ENCODE measurements around the gene SULT1A2. TPM values are rescaled to one million over a fixed set of nuclear protein-coding genes. Genes with fewer than 3 reads are reported as not detected.

The SULT1A2 gene
- total and polyA plus RNA-seq, 7 experiments from 2014 or later = 0.21 to 0.73 (median 0.47) TPM; not detected in 1

- Mint-ChIP-seq H3K36me3 (peaks cover 0 to 28% (median 3%) of the 10 kb centered on the region in 5 donors), H3K4me1 (peaks cover 0 to 9% (median 6%) of the 10 kb centered on the region in 7 donors), H3K27me3 (no peaks in the 10 kb centered on the region), H3K27ac (peak overlapping the region in 5 of 9 donors; percentile 26 to 66 (median 40)), H3K9me3 (no peaks in the 10 kb centered on the region), H3K4me3 (no peak overlapping the region)
- ChIA-PET CTCF (no interaction called here), POLR2A (interaction anchor here (0.9 kb wide), 1 partner anchor 300 kb away, joined by 3 read pairs; the partner anchor contains the start of gene SBK1)
- no peaks in the 10 kb centered on the region for H3K27me3 ChIP-seq (ENCODE audit: control insufficient read depth in 2 of 2, insufficient read depth in 2 of 2, low read length in 2 of 2)
- no peak overlapping the region for H3K27ac ChIP-seq (ENCODE audit: low read depth, low read length)
- peaks cover 0 to 50% (median 0%) of the 10 kb centered on the region in 3 experiments for H3K36me3 ChIP-seq (ENCODE audit: control insufficient read depth in 2 of 3, insufficient read depth in 3 of 3, low read length in 3 of 3)
- no peak overlapping the region for H3K4me3 ChIP-seq (ENCODE audit: low read length)
- DNase-seq (no peak), ATAC-seq (no peak)
- intact Hi-C loops (cut with micrococcal nuclease) = no loop called here
- H3K4me1 ChIP-seq (ENCODE audit: control insufficient read depth in 2 of 2, insufficient read depth in 2 of 2, low read length in 2 of 2) = no peaks in the 10 kb centered on the region
- no peaks in the 10 kb centered on the region for H3K9me3 ChIP-seq (ENCODE audit: control insufficient read depth in 2 of 3, low read length in 3 of 3)
These were observed 4.3 kb downstream of the SULT1A2 start for GRCh38 chr16:28592511-28592910.

- no peaks in the 10 kb centered on the region for H3K9me3 Mint-ChIP-seq
- DNase-seq = no peak
- ChIA-PET POLR2A (no interaction called here), CTCF (no interaction called here)
- no peaks in the 10 kb centered on the region for H3K27me3 ChIP-seq (ENCODE audit: control insufficient read depth in 2 of 2, insufficient read depth in 2 of 2, low read length in 2 of 2)
- H3K36me3 ChIP-seq (ENCODE audit: control insufficient read depth in 2 of 3, insufficient read depth in 3 of 3, low read length in 3 of 3) = peaks cover 0 to 62% (median 0%) of the 10 kb centered on the region in 3 experiments
- peaks cover 0 to 4% (median 0%) of the 10 kb centered on the region in 7 donors for H3K4me1 Mint-ChIP-seq
- intact Hi-C loops (cut with micrococcal nuclease) = no loop called here
- H3K4me1 ChIP-seq (ENCODE audit: control insufficient read depth in 2 of 2, insufficient read depth in 2 of 2, low read length in 2 of 2) = no peaks in the 10 kb centered on the region
- H3K27ac ChIP-seq (ENCODE audit: low read depth, low read length) = no peak overlapping the region
- no peaks in the 10 kb centered on the region for H3K27me3 Mint-ChIP-seq
- peaks cover 0 to 37% (median 3%) of the 10 kb centered on the region in 5 donors for H3K36me3 Mint-ChIP-seq
- H3K4me3 ChIP-seq (ENCODE audit: low read length) = no peak overlapping the region
- no peak for ATAC-seq
- H3K27ac Mint-ChIP-seq = no peak overlapping the region
- H3K4me3 Mint-ChIP-seq = no peak overlapping the region
- H3K9me3 ChIP-seq (ENCODE audit: control insufficient read depth in 2 of 3, low read length in 3 of 3) = no peaks in the 10 kb centered on the region
These were observed 5.5 kb downstream of the SULT1A2 start for GRCh38 chr16:28591355-28591754.

GRCh38 chr16:28590384-28591340 is 6.2 kb downstream of the SULT1A2 start:
- Mint-ChIP-seq H3K27me3 (no peaks in the 10 kb centered on the region), H3K4me3 (no peak overlapping the region), H3K4me1 (peaks cover 0 to 4% (median 0%) of the 10 kb centered on the region in 7 donors), H3K27ac (no peak overlapping the region), H3K9me3 (no peaks in the 10 kb centered on the region), H3K36me3 (peaks cover 0 to 40% (median 3%) of the 10 kb centered on the region in 5 donors)
- no peak overlapping the region for H3K27ac ChIP-seq (ENCODE audit: low read depth, low read length)
- intact Hi-C loops (cut with micrococcal nuclease) = no loop called here
- no peaks in the 10 kb centered on the region for H3K4me1 ChIP-seq (ENCODE audit: control insufficient read depth in 2 of 2, insufficient read depth in 2 of 2, low read length in 2 of 2)
- CTCF ChIA-PET = no interaction called here
- H3K27me3 ChIP-seq (ENCODE audit: control insufficient read depth in 2 of 2, insufficient read depth in 2 of 2, low read length in 2 of 2) = no peaks in the 10 kb centered on the region
- POLR2A ChIA-PET = interaction anchor here (0.5 kb wide), 1 partner anchor 94 kb away, joined by 3 read pairs; no protein-coding TSS in a partner anchor
- no peak overlapping the region for H3K4me3 ChIP-seq (ENCODE audit: low read length)
- DNase-seq (no peak), ATAC-seq (no peak)
- no peaks in the 10 kb centered on the region for H3K9me3 ChIP-seq (ENCODE audit: control insufficient read depth in 2 of 3, low read length in 3 of 3)
- peaks cover 0 to 69% (median 0%) of the 10 kb centered on the region in 3 experiments for H3K36me3 ChIP-seq (ENCODE audit: control insufficient read depth in 2 of 3, insufficient read depth in 3 of 3, low read length in 3 of 3)

- Mint-ChIP-seq H3K36me3 (peaks cover 3 to 45% (median 4%) of the 10 kb centered on the region in 5 donors), H3K27me3 (no peaks in the 10 kb centered on the region), H3K27ac (no peak overlapping the region), H3K4me1 (peaks cover 0 to 4% (median 0%) of the 10 kb centered on the region in 7 donors), H3K9me3 (no peaks in the 10 kb centered on the region), H3K4me3 (no peak overlapping the region)
- POLR2A ChIA-PET = no interaction called here
- no peaks in the 10 kb centered on the region for H3K9me3 ChIP-seq (ENCODE audit: control insufficient read depth in 2 of 3, low read length in 3 of 3)
- no peak for ATAC-seq
- no peaks in the 10 kb centered on the region for H3K4me1 ChIP-seq (ENCODE audit: control insufficient read depth in 2 of 2, insufficient read depth in 2 of 2, low read length in 2 of 2)
- CTCF ChIA-PET = no interaction called here
- H3K27me3 ChIP-seq (ENCODE audit: control insufficient read depth in 2 of 2, insufficient read depth in 2 of 2, low read length in 2 of 2) = no peaks in the 10 kb centered on the region
- H3K4me3 ChIP-seq (ENCODE audit: low read length) = no peak overlapping the region
- intact Hi-C loops (cut with micrococcal nuclease) = no loop called here
- peaks cover 0 to 76% (median 0%) of the 10 kb centered on the region in 3 experiments for H3K36me3 ChIP-seq (ENCODE audit: control insufficient read depth in 2 of 3, insufficient read depth in 3 of 3, low read length in 3 of 3)
- DNase-seq = no peak
- H3K27ac ChIP-seq (ENCODE audit: low read depth, low read length) = no peak overlapping the region
These were observed 6.9 kb downstream of the SULT1A2 start for GRCh38 chr16:28589930-28590329.

DNA sequence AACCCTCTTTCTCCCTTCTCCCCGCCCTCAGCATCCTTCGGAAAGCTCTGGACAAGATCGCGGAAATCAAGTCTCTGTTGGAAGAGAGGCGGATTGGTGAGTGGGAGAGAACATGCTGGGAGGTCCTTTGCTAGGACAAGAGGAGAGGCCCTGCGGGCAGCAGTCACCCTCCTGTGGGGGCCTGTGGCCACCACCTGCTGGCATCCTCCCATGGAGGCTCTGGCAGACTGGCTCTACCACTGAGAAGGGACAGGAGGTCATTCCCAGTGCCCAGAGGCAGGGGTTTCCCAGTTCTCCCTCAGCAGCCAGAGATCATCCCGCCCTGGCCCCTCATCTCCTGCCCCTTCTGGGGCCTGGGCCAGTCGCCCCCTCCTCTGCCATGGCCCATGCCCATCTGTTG is 7.8 kb downstream of the SULT1A2 start:
- Histone ChIP-seq H3K4me3 (ENCODE audit: low read length) (no peak overlapping the region), H3K27ac (ENCODE audit: low read depth, low read length) (no peak overlapping the region), H3K9me3 (ENCODE audit: control insufficient read depth in 2 of 3, low read length in 3 of 3) (no peaks in the 10 kb centered on the region), H3K4me1 (ENCODE audit: control insufficient read depth in 2 of 2, insufficient read depth in 2 of 2, low read length in 2 of 2) (no peaks in the 10 kb centered on the region), H3K36me3 (ENCODE audit: control insufficient read depth in 2 of 3, insufficient read depth in 3 of 3, low read length in 3 of 3) (peaks cover 0 to 83% (median 0%) of the 10 kb centered on the region in 3 experiments), H3K27me3 (ENCODE audit: control insufficient read depth in 2 of 2, insufficient read depth in 2 of 2, low read length in 2 of 2) (no peaks in the 10 kb centered on the region)
- intact Hi-C loops (cut with micrococcal nuclease) = no loop called here
- CTCF ChIA-PET = no interaction called here
- POLR2A ChIA-PET = no interaction called here
- Mint-ChIP-seq H3K4me1 (peaks cover 0 to 4% (median 0%) of the 10 kb centered on the region in 7 donors), H3K27ac (peak overlapping the region in 5 of 9 donors; percentile 21 to 82 (median 31)), H3K4me3 (no peak overlapping the region), H3K27me3 (no peaks in the 10 kb centered on the region), H3K36me3 (peaks cover 6 to 50% (median 8%) of the 10 kb centered on the region in 5 donors), H3K9me3 (no peaks in the 10 kb centered on the region)
- no peak for DNase-seq
- no peak for ATAC-seq

GRCh38 chr16:28587386-28587785 is 9.5 kb downstream of the SULT1A2 start:
- intact Hi-C loops (cut with micrococcal nuclease) = no loop called here
- ATAC-seq = no peak

More at GRCh38 chr16:28587386-28587785, 9.5 kb downstream of the SULT1A2 start:
- H3K36me3 ChIP-seq (ENCODE audit: control insufficient read depth in 2 of 3, insufficient read depth in 3 of 3, low read length in 3 of 3) = peaks cover 0 to 98% (median 5%) of the 10 kb centered on the region in 3 experiments
- ChIA-PET POLR2A (interaction anchor here (0.6 to 1.2 kb wide), 2 partner anchors 28 to 35 kb away, joined by 3 read pairs; no protein-coding TSS in a partner anchor), CTCF (no interaction called here)
- no peak overlapping the region for H3K4me3 ChIP-seq (ENCODE audit: low read length)
- no peak overlapping the region for H3K27ac ChIP-seq (ENCODE audit: low read depth, low read length)
- H3K27me3 ChIP-seq (ENCODE audit: control insufficient read depth in 2 of 2, insufficient read depth in 2 of 2, low read length in 2 of 2) = no peaks in the 10 kb centered on the region
- Mint-ChIP-seq H3K9me3 (no peaks in the 10 kb centered on the region), H3K27me3 (no peaks in the 10 kb centered on the region), H3K4me1 (no peaks in the 10 kb centered on the region), H3K27ac (peak overlapping the region in 2 of 9 donors; percentile 45), H3K36me3 (peaks cover 6 to 55% (median 8%) of the 10 kb centered on the region in 5 donors), H3K4me3 (peak overlapping the region in 1 of 10 donors; percentile 16)
- no peaks in the 10 kb centered on the region for H3K9me3 ChIP-seq (ENCODE audit: control insufficient read depth in 2 of 3, low read length in 3 of 3)
- DNase-seq = no peak
- no peaks in the 10 kb centered on the region for H3K4me1 ChIP-seq (ENCODE audit: control insufficient read depth in 2 of 2, insufficient read depth in 2 of 2, low read length in 2 of 2)

All from naive thymus-derived CD4-positive, alpha-beta T cell (primary cell).